ENCODE measurements around the gene OPCML. TPM values are rescaled to one million over a fixed set of nuclear protein-coding genes. Genes with fewer than 3 reads are reported as not detected.

OPCML gene
- total RNA-seq, 4 donors from 2014 or later: 0.33 TPM; not detected in 3

- H3K4me3 ChIP-seq (replicated peaks in 1 of 3): no peak overlapping the region
- DNase-seq: no peak
- H3K4me1 ChIP-seq: no peaks in the 10 kb centered on the region
- H3K9me3 ChIP-seq: no peaks in the 10 kb centered on the region
- H3K36me3 ChIP-seq: no peaks in the 10 kb centered on the region
- H3K27ac ChIP-seq: no peak overlapping the region
- intact Hi-C loops (cut with DNase I): no loop called here
- WGBS, 2 donors: 63 to 77% methylated on average over 4 of the region's 4 CpGs
- no peaks in the 10 kb centered on the region for H3K27me3 ChIP-seq
- TF ChIP-seq POLR2A (IDR thresholded peaks at IDR 0.05) (no peak), CTCF (IDR thresholded peaks at IDR 0.05) (no peak)
Observed at GRCh38 chr11:133214646-133215045, 317.7 kb downstream of the OPCML start.

DNA sequence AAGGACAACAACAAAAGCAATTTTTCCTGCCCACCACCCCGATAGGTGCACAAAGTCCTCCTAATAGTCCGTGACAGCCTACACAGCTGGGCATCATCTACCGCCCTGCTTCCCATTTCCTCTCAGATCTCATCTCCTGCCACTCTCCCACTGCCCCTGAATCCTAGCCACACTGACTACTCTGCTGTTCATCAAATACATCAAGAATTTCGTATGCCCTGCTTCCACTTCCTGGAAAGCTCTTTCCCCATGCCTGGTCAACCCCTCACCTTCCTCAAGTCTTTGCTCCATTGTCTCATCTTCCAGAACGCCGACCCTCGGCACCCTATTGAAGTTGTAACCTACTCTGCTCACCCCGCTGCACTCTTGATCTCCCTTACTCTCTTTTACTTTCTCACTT, 320.1 kb downstream of the OPCML start:
- no peak for TF ChIP-seq CTCF (IDR thresholded peaks at IDR 0.05)
- TF ChIP-seq POLR2A (IDR thresholded peaks at IDR 0.05): no peak
- 83 to 86% methylated on average over 8 of the region's 8 CpGs for WGBS, 2 donors

DNA sequence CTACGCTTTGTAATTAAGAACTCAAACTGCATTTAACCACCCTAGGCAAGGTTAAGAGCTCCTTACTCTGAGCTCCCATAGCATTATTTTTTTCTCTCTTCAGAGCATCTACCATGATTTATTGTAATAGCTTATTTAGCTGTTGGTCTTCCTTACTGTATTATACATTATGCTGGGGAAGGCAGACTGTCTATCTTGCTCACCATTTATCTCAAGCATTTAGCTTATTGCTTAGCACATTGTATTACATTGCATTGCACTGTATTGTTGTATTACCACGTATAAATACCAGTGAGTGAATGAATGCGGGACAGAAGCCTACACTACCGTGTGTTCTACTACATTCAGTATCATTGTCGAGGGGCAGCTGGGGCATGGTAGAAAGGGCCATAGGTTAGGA, 324.3 kb downstream of the OPCML start:
- intact Hi-C loops (cut with DNase I): no loop called here
- Histone ChIP-seq H3K4me3 (replicated peaks in 1 of 3) (no peak overlapping the region), H3K4me1 (no peaks in the 10 kb centered on the region), H3K36me3 (no peaks in the 10 kb centered on the region), H3K9me3 (no peaks in the 10 kb centered on the region), H3K27me3 (no peaks in the 10 kb centered on the region), H3K27ac (no peak overlapping the region)
- TF ChIP-seq CTCF (IDR thresholded peaks at IDR 0.05) (no peak), POLR2A (IDR thresholded peaks at IDR 0.05) (no peak)
- 88 to 92% methylated on average over 5 of the region's 5 CpGs for WGBS, 2 donors
- no peak for DNase-seq

More for the DNA sequence above, 320.1 kb downstream of the OPCML start:
- no peak for DNase-seq
- Histone ChIP-seq H3K27me3 (no peaks in the 10 kb centered on the region), H3K4me3 (replicated peaks in 1 of 3) (no peak overlapping the region), H3K27ac (no peak overlapping the region), H3K4me1 (no peaks in the 10 kb centered on the region), H3K36me3 (no peaks in the 10 kb centered on the region), H3K9me3 (no peaks in the 10 kb centered on the region)
- intact Hi-C loops (cut with DNase I): no loop called here

DNA sequence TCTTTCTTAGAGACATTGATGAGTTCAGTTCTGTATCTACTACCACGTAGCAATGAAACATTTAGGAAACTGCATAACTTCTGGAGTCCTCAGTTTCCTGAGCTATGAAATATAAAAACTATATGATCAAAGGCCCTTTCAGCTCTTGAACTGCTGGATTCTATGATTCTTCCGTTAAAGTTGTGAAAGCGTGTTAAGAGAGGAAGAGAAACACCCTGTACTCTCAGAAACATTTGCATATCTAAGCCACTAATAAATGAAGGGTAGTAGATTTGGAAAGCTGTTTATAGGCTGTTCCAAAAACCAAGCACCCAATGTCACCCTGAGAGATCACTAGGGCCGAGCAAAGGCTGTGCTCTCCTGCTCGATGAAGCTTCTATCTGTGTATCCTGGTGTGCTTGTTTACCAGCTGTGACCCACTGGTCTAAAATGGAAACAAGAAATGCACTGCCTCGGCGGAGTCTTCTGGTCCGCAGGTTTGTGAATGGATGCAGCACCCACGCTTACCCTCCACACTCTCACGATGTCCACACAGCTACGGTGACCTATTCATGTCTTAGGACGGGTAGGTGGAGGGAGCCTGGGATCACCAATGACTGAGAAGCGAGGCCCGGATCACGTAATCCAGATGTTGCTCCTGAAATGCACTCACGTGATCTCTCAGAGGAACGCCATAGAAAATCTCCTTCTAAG, 325.8 kb downstream of the OPCML start:
- TF ChIP-seq POLR2A (IDR thresholded peaks at IDR 0.05) (no peak), CTCF (IDR thresholded peaks at IDR 0.05) (no peak)
- 85% methylated on average over 17 of the region's 17 CpGs for WGBS, 2 donors
- Histone ChIP-seq H3K4me3 (replicated peaks in 1 of 3) (no peak overlapping the region), H3K27ac (no peak overlapping the region), H3K36me3 (no peaks in the 10 kb centered on the region), H3K9me3 (no peaks in the 10 kb centered on the region), H3K27me3 (no peaks in the 10 kb centered on the region), H3K4me1 (no peaks in the 10 kb centered on the region)
- no peak for DNase-seq
- intact Hi-C loops (cut with DNase I): no loop called here

DNA sequence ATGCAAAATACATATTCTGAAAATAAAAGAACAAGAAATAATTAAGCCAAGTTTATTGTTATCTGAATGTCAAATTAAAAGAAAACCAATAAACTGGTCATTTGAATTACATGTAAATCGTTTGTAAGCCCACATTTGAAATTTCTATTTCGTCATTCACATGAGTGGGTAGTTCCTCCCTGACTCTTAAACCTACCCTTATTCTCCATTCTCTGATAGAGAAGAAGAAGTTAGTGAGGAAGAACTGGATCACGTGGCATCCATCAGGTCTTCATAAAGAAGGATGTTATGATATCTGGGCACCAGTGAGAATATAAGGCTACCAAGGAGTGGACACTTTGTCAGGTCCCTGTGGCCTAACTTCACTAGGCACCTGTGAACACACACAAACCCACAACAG, 328.1 kb downstream of the OPCML start:
- intact Hi-C loops (cut with DNase I): no loop called here
- Histone ChIP-seq H3K9me3 (no peaks in the 10 kb centered on the region), H3K4me1 (no peaks in the 10 kb centered on the region), H3K4me3 (replicated peaks in 1 of 3) (no peak overlapping the region), H3K36me3 (no peaks in the 10 kb centered on the region), H3K27me3 (no peaks in the 10 kb centered on the region), H3K27ac (no peak overlapping the region)
- 82 to 86% methylated on average over 3 of the region's 3 CpGs for WGBS, 2 donors
- no peak for TF ChIP-seq POLR2A (IDR thresholded peaks at IDR 0.05)
- TF ChIP-seq CTCF (IDR thresholded peaks at IDR 0.05): no peak
- DNase-seq: no peak
